Activated CD4-positive, alpha-beta memory T cell treated with anti-CD3 and anti-CD28 coated beads, Interleukin-2, amount 10 ng/mL, durations not matched to agents 7 days and 5 days (primary cell): ENCODE measurements around the gene RAB26. TPM values are rescaled to one million over a fixed set of nuclear protein-coding genes. Genes with fewer than 3 reads are reported as not detected.
A peak's percentile ranks its signal among the peaks of the same experiment; 100 is the strongest.
"Not testable (repeated sequence)": the region's sequence is repeated elsewhere in the genome, so short reads cannot be mapped to it uniquely, and the experiment has no call there.

Experiments used
- CTCF ChIA-PET: fragments of 350-600 bp; sonication (Branson Sonifier 250); formaldehyde crosslinking; loops from one replicate; lab custom pipeline; 2021; ENCODE audit warnings: antibody characterized with exemption, inconsistent platforms; lab: Charles Lee
- POLR2A ChIA-PET: fragments of 350-600 bp; sonication (Branson Sonifier 250); formaldehyde crosslinking; loops from one replicate; lab custom pipeline; 2021; ENCODE audit warnings: antibody characterized with exemption; lab: Charles Lee
- DNase-seq: peaks from one replicate; pipeline ENCODE4 v3.0.0-alpha.2; 2020
- H3K27ac Mint-ChIP-seq: one replicate; pipeline ENCODE4 v1.8.0; 2021; ENCODE audit warnings: mild to moderate bottlenecking, mixed read lengths
- H3K27me3 Mint-ChIP-seq: one replicate; pipeline ENCODE4 v1.8.0; 2021; ENCODE audit warnings: mixed read lengths
- H3K36me3 Mint-ChIP-seq: one replicate; pipeline ENCODE4 v1.8.0; 2021; ENCODE audit warnings: low read depth, mixed read lengths
- H3K4me1 Mint-ChIP-seq: one replicate; pipeline ENCODE4 v1.8.0; 2021; ENCODE audit warnings: mixed read lengths
- H3K4me3 Mint-ChIP-seq: one replicate; pipeline ENCODE4 v1.8.0; 2021; ENCODE audit warnings: mild to moderate bottlenecking, mixed read lengths
- H3K9me3 Mint-ChIP-seq: one replicate; pipeline ENCODE4 v1.8.0; 2021; ENCODE audit warnings: mixed read lengths
- total RNA-seq, 2 experiments: library from RNA; stranded (reverse); gene quantifications; one replicate each; pipeline ENCODE4 v1.2.3, GENCODE V29; 2021

The RAB26 gene, protein sequence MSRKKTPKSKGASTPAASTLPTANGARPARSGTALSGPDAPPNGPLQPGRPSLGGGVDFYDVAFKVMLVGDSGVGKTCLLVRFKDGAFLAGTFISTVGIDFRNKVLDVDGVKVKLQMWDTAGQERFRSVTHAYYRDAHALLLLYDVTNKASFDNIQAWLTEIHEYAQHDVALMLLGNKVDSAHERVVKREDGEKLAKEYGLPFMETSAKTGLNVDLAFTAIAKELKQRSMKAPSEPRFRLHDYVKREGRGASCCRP
- 1 to 10 TPM in 1 of 2 experiments, under 1 TPM in 1; 0.83 to 1.1 TPM for total RNA-seq

DNA sequence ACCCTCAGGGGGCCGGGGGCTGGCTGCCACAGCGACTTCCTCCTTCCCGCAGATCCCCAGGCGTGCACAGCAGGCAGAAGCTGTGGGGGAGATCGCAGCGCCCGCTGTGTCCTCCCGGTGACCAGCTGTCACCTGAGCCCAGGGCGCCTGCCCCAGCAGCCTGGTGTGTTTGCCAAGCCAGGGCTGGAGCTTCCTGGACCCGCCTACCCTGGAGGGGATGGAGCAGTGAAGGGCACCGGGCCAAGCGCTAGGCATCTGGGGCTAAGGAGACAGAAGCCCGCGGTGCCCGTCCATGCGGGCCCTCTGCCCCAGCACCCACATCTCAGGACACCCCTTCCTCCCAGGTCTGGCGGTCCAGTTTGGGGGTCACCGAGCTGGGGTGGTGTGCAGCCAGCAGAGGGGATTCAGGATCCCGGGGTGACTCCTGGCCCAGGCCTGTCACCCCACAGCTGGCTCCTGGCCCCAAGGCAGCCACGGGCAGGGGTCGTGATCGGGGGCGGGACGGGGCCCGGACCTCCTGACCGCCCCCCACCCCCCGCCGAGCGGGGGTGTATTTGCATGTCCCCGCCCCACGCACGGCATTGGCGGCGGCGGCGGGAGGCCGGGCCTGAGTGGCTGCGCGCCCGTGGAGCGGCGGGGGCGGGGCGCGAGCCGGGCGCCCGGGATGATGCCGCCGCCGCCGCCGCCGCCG lies at the start of gene RAB26:
Gene RAB26 (plus strand): TSS at position 645 of the 691 bp plus-strand sequence. CDS start 159 bp downstream, outside the sequence.
- POLR2A ChIA-PET: interaction anchor here (1.0 to 2.2 kb wide), 3 partner anchors 132 to 183 kb away, joined by 3 to 6 read pairs (median 3); partner anchors contain the start of gene RPS2
- peaks cover 11% of the 10 kb centered on the region for H3K36me3 Mint-ChIP-seq

DNA sequence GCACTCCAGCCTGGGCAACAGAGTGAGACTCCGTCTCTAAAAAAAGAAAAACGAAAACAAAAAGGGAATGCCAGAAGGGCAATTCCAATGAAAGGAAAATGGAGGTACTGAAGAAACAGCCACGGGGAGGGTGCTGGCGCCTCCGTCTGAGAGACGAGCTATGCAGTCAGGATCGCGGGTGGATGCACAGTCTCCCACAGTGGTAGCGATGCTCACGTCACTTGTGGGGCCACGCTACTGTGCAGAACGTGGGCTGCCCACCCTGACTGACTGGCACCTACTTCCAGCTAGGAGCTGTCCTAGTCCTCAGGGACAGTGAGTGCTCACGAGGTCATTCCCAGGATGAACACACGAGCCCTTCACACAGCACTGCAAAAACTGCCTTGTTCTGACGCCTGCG lies 46.8 kb upstream of the RAB26 start:
- DNase-seq, H3K36me3 Mint-ChIP-seq, CTCF ChIA-PET: not testable (repeated sequence)

More for the DNA sequence above, at the start of gene RAB26:
- peaks cover 28% of the 10 kb centered on the region for H3K4me1 Mint-ChIP-seq
- no peak within 1 kb of the TSS for H3K27ac Mint-ChIP-seq
- H3K4me3 Mint-ChIP-seq: no peak within 1 kb of the TSS
- no peaks in the 10 kb centered on the region for H3K27me3 Mint-ChIP-seq
- peak; percentile 60 for DNase-seq
- no peaks in the 10 kb centered on the region for H3K9me3 Mint-ChIP-seq
- CTCF ChIA-PET: interaction anchor here (2.4 kb wide), 1 partner anchor 144 kb away, joined by 8 read pairs; no protein-coding TSS in a partner anchor

DNA sequence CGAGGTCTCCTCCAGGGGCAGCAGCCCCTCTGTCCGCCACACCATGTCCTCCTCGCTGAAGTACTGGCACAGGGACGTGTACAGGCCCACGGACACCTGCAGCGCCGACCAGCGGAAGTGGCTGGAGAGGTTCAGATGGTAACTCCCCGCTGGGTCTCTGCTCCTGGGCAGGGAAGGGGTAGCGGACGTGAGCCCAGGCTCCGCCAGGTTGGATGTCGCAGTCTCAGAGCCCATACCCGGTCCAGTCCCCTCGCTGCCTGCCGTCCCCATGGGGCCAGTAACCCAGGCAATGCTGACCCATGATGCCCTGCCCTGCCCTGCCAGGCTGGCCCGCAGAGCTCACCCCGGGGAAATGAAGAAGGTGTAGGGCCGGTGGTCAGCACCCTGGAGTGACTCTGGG lies 46.0 kb upstream of the RAB26 start:
- H3K4me3 Mint-ChIP-seq: no peak overlapping the region

More for the DNA sequence above, 46.8 kb upstream of the RAB26 start:
- H3K4me1 Mint-ChIP-seq, H3K27me3 Mint-ChIP-seq, H3K9me3 Mint-ChIP-seq, H3K27ac Mint-ChIP-seq, POLR2A ChIA-PET, H3K4me3 Mint-ChIP-seq: not testable (repeated sequence)

DNA sequence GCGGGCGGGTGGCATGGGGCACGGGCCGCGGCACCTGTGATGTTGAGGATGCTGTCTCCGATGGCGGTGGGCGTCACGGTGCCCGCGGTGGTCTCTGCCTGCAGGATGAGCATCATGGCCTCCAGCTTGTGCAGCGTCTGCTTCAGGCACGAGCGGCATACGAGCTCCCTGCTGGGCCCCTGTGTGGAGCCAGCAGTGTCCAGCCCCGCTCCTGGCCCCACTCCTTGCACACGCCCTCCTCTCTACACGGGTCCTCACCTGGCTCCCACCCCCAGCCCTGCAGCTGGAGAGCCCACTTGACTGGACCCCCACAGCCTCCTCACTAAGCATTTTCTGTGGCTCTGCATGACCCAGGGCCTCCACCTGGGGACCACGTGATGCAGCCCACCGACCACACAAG lies 44.0 kb upstream of the RAB26 start:
- DNase-seq, CTCF ChIA-PET, H3K27ac Mint-ChIP-seq, H3K4me3 Mint-ChIP-seq, POLR2A ChIA-PET, H3K27me3 Mint-ChIP-seq, H3K4me1 Mint-ChIP-seq, H3K36me3 Mint-ChIP-seq, H3K9me3 Mint-ChIP-seq: not testable (repeated sequence)

More for the DNA sequence above, 46.0 kb upstream of the RAB26 start:
- DNase-seq: no peak
- Mint-ChIP-seq H3K27me3 (no peaks in the 10 kb centered on the region), H3K27ac (no peak overlapping the region), H3K9me3 (no peaks in the 10 kb centered on the region), H3K36me3 (peaks cover 5% of the 10 kb centered on the region), H3K4me1 (no peaks in the 10 kb centered on the region)
- ChIA-PET CTCF (no interaction called here), POLR2A (no interaction called here)

DNA sequence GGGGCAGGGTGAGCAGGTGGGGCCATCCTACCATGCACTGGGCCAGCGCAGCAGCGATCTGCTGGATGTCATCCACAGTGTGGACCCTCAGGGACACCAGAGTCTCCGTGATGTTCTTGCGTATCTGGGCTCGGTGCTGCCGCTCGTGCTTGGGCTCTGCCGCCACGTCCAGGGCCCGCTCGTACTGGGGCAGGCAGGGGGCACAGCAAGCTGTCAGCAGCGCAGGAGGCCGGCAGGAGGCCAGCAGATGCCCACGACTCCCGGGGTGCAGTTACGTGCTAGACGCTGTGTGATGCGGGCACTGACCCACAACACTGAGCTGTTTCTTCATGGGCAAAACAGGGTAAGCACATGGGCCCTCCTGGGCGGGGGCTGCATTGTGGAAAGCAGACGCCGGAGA lies 43.1 kb upstream of the RAB26 start:
- H3K27me3 Mint-ChIP-seq, H3K4me3 Mint-ChIP-seq, H3K4me1 Mint-ChIP-seq, H3K36me3 Mint-ChIP-seq, DNase-seq, POLR2A ChIA-PET, H3K9me3 Mint-ChIP-seq, CTCF ChIA-PET, H3K27ac Mint-ChIP-seq: not testable (repeated sequence)

DNA sequence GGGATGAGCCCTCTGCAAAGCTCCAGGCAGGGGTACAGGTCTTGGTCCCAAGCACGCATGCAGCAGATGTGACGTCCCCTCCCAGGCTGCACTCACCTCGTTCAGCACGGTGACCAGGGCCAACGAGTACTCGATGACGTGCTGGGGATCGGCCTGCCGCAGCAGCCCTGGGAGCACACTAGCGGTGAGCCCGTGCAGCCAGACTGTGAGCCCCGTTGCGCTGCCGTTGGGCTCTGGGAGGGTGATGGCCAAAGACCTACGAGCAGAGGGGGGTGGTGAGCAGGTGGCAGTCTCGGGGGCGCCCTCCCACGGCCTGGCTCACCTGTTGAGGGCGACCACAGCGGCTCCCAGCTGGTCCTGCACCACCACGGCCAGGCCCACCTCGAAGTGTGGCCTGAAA lies 42.7 kb upstream of the RAB26 start:
- H3K27ac Mint-ChIP-seq, POLR2A ChIA-PET, H3K9me3 Mint-ChIP-seq, H3K4me3 Mint-ChIP-seq, DNase-seq, H3K27me3 Mint-ChIP-seq, H3K36me3 Mint-ChIP-seq, CTCF ChIA-PET, H3K4me1 Mint-ChIP-seq: not testable (repeated sequence)

DNA sequence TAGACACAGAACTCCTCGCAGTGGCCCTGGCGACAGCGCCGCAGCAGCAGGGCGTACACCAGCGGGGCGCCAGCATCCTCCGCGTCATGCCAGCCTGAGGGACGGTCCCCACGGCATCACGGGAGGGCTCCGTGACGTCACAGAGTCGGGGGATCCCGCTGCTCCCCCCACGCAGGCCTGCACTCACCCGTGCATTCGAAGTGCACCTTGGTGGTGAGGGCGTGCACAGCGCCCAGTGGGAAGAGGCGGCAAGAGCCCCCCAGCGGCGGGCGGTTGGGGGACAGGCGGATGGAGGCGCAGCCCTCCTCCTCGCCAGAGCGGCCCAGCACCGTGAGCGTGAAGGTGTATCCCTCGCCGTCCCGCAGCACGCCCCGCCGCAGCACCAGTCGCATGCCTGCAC lies 42.2 kb upstream of the RAB26 start:
- POLR2A ChIA-PET, DNase-seq, H3K4me3 Mint-ChIP-seq, H3K9me3 Mint-ChIP-seq, H3K4me1 Mint-ChIP-seq, H3K27ac Mint-ChIP-seq, H3K27me3 Mint-ChIP-seq, H3K36me3 Mint-ChIP-seq, CTCF ChIA-PET: not testable (repeated sequence)

DNA sequence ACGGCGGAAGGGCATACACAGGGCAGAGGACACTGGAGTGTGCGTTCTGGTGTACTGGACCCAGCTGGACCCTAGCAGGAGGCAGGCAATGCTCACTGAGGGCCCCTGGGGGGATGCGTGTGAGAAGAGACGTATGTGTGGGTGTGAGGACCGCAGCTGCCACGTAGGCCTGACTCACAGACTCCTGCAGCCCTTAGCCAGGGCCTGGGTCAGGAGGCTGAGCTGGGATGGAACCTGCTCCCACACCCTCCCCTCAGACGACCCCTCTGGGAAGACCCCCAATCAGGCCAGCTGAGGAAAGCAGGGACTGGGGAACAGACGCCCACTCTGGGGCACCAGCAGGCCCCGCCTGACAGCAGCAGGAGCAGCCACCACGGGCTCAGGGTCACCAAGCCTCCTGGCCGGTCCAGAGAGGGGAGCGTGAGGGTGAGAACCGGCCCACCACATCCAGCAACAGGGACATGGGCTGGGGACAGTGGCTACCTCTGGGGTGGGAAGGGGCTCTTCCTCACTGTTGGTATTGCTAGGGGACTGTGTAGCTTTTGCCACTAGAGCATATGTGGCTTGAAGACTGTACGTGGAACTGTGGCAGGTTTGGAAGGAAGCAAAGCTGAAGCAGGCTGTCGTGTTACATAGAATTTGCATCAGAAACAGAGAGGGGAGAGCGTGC lies 41.2 kb upstream of the RAB26 start:
- POLR2A ChIA-PET, H3K27ac Mint-ChIP-seq, H3K4me3 Mint-ChIP-seq, H3K4me1 Mint-ChIP-seq, DNase-seq, H3K27me3 Mint-ChIP-seq, H3K36me3 Mint-ChIP-seq, H3K9me3 Mint-ChIP-seq, CTCF ChIA-PET: not testable (repeated sequence)

DNA sequence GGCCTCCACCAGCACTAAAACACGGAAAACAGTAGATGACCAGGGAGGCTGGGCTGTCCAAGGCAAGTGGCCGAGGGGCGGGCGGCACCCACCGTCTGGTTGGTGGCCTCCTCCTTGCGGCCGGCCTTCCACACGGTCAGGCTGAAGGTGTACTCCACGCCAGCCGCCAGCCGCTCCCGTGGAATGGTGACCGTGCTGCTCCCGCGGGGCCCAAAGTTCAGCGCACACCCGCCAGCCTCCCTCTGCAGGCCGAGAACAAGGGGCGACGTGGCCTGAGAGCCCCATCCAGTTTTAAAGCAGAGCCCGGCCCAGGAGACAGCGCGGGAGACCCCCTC lies 40.7 kb upstream of the RAB26 start:
- H3K27ac Mint-ChIP-seq, H3K36me3 Mint-ChIP-seq, H3K4me3 Mint-ChIP-seq, H3K27me3 Mint-ChIP-seq, CTCF ChIA-PET, H3K9me3 Mint-ChIP-seq, H3K4me1 Mint-ChIP-seq, POLR2A ChIA-PET, DNase-seq: not testable (repeated sequence)

DNA sequence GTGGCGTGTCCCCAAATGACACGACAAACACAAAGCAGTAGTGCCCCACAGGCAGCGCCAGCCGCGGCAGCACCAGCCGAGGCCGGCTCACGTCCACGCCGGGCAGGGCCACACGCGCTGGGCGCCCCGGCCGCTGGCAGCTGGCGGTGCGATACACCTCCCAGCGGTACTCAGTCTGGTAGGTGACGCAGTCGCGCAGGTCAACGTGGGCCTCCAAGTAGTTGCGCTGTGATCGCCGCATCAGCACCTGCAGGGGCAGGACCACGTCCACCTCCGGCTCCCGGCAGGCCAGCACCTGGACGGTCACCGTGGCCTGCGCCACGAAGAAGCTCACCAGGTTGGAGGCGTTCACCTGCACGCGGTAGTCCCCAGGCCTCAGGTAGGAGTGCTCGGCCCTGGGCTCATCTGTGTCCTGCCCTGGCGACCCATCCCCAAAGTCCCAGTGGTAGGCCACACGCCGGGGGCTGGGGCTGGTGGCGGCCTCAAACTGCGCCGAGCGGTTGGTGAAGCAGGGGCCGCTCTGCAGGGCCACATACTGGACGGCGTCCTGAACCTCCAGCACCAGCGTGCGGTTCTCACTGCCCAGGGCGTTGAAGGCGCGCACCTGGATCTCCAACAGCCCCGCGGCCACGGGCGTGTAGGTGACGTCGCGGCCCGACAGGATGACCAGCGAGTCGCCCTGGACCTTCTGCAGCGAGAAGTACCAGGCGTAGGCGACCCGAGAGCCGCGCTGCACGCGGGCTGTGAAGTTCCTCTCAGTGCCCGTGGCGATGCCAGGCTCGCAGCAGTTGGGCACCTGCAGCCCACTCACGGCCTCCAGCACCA lies 39.8 kb upstream of the RAB26 start:
- not testable (repeated sequence) for H3K4me3 Mint-ChIP-seq

DNA sequence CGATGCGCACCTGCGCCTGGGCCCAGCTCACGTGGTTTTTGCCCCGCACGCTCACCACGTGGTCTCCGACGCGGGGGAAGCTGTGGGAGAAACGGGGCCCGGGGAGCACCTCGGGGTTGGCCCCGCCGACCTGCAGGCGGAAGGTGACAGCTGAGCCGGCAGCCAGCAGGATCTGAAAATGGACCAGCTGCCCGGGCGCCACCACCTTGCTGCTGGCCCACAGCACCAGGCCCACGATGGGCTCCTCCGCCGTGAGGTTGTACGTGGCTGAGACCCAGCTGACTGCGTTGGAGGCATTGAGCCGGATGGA lies 39.2 kb upstream of the RAB26 start:
- H3K4me3 Mint-ChIP-seq, POLR2A ChIA-PET, DNase-seq, H3K9me3 Mint-ChIP-seq, CTCF ChIA-PET, H3K27ac Mint-ChIP-seq, H3K4me1 Mint-ChIP-seq, H3K27me3 Mint-ChIP-seq, H3K36me3 Mint-ChIP-seq: not testable (repeated sequence)

More for the DNA sequence above, 39.8 kb upstream of the RAB26 start:
- H3K4me1 Mint-ChIP-seq, H3K27ac Mint-ChIP-seq, H3K9me3 Mint-ChIP-seq, H3K27me3 Mint-ChIP-seq, CTCF ChIA-PET, H3K36me3 Mint-ChIP-seq, DNase-seq, POLR2A ChIA-PET: not testable (repeated sequence)

DNA sequence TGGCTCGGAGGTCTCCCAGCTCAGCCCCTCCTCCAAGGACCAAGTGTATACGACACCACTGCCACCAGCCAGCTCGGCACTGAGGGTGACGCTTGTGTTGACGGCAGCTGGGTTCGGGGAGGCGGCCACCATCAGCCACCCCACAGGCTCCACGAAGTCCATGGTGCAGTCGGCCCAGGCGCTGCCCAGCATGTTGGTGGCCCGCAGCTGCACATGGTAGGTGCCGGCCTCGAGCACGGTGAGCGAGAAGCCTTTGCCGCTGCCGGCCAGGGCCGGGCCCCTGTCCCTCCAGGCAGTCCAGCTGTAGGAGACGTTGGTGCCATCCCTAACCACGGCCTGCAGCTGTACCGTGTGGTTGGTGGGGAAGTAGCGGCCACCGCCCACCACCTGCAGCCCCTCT lies 38.6 kb upstream of the RAB26 start:
- POLR2A ChIA-PET, CTCF ChIA-PET, H3K27me3 Mint-ChIP-seq, H3K27ac Mint-ChIP-seq, H3K36me3 Mint-ChIP-seq, H3K4me1 Mint-ChIP-seq, H3K9me3 Mint-ChIP-seq, H3K4me3 Mint-ChIP-seq, DNase-seq: not testable (repeated sequence)

DNA sequence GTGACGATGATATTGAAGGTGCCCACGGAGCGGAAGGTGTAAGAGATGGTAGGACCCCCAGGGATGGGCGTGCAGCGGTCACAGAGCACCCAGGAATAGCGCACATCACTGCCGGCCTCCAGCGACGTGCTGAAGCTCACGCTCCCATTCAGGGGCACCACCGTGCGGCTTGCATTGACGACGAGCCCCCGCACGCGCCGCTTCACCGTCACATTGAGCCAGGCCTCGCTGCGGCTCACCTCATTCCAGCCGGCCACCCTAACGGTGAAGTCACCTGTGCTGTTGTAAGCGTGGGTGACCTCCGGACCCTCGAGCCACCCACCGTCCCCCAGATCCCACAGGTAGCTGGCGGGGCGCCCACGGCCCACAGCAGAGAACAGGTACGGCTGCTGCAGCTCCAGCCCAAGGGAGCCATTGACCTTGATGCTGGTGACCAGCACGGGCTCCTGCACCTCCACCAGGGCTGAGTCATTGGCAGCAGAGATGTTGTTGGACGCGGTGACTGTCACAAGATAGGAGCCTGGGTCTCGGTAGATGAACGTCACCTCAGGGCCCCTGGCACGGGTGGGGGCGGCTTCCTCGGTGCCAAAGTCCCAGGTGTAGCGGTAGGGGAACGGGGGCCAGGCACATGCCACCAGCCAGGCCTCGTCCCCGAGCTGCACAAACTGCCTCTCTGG lies 38.0 kb upstream of the RAB26 start:
- not testable (repeated sequence) for H3K36me3 Mint-ChIP-seq

More for the DNA sequence above, 38.0 kb upstream of the RAB26 start:
- H3K9me3 Mint-ChIP-seq, POLR2A ChIA-PET, H3K4me3 Mint-ChIP-seq, CTCF ChIA-PET, H3K4me1 Mint-ChIP-seq, H3K27me3 Mint-ChIP-seq, H3K27ac Mint-ChIP-seq, DNase-seq: not testable (repeated sequence)
